ENCODE data around the gene DEPDC5.

DEPDC5 gene

DNA sequence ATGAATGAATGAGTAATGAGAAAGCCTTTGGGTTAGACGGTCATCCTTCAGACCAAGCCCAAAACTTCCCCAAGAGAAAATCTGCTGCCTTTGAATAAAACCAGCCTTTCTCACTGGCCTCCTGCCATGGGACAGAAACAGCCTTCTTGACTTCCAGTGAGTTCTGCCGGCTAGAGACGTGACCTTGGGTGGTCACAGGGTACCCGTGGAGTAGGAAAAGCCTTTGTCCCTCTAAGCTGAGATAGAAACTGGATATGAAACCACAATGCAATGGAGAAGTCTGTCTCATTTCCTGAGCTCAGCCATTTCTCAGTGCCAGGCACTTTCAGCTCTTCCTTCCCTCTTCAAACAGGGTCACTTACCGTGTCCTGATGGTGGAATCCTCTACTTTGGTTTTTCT is 169.3 kb downstream of the DEPDC5 start:
- H3K4me3 ChIP-seq (ENCODE audit: low read length): no peak overlapping the region
- TF ChIP-seq, protein P1, sequence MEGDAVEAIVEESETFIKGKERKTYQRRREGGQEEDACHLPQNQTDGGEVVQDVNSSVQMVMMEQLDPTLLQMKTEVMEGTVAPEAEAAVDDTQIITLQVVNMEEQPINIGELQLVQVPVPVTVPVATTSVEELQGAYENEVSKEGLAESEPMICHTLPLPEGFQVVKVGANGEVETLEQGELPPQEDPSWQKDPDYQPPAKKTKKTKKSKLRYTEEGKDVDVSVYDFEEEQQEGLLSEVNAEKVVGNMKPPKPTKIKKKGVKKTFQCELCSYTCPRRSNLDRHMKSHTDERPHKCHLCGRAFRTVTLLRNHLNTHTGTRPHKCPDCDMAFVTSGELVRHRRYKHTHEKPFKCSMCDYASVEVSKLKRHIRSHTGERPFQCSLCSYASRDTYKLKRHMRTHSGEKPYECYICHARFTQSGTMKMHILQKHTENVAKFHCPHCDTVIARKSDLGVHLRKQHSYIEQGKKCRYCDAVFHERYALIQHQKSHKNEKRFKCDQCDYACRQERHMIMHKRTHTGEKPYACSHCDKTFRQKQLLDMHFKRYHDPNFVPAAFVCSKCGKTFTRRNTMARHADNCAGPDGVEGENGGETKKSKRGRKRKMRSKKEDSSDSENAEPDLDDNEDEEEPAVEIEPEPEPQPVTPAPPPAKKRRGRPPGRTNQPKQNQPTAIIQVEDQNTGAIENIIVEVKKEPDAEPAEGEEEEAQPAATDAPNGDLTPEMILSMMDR (conservative IDR thresholded peaks at IDR 0.05; ENCODE audit: low read depth, low read length): no peak
- no peak for DNase-seq (ENCODE audit: low read depth)

DNA sequence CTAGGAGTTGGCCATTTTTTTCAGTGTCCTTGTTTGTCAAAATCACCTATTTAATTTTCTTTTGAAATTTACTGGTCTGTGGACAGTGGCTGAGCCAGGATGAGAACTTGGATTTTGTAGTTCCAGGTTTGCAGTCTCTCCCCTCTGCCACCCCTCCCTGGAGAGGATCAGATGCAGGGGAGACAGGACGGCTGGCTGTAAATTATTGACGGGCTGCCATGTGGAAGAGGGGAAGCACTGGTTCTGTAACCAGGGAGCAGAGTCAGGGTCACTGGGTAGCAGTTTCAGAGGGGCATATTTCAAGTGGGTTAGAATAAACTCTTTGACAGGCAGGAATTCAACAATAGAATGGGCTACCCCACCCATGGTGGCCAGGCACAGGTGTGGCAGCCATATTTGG is 169.9 kb downstream of the DEPDC5 start:
- H3K4me3 ChIP-seq (ENCODE audit: low read length): no peak overlapping the region
- no peak for DNase-seq (ENCODE audit: low read depth)
- TF ChIP-seq, protein P1 (conservative IDR thresholded peaks at IDR 0.05; ENCODE audit: low read depth, low read length): no peak

DNA sequence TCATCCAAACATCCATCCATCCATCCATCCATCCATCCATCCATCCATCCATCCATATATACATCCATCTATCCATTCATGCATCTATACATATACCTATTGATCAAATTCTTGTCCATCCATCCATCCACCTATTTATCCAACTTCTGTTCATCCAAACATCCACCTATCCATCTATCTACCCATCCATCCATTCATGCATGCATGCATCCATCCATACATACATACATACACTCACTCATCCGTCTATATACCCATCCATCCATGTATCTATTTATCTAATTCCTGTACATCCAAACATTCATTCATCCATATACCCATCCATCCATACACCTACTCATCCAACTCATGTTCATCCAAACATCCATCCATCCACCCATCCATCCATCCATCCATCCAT is 171.2 kb downstream of the DEPDC5 start:
- DNase-seq (ENCODE audit: low read depth): no peak
- TF ChIP-seq, protein P1 (conservative IDR thresholded peaks at IDR 0.05; ENCODE audit: low read depth, low read length): no peak
- no peak overlapping the region for H3K4me3 ChIP-seq (ENCODE audit: low read length)

DNA sequence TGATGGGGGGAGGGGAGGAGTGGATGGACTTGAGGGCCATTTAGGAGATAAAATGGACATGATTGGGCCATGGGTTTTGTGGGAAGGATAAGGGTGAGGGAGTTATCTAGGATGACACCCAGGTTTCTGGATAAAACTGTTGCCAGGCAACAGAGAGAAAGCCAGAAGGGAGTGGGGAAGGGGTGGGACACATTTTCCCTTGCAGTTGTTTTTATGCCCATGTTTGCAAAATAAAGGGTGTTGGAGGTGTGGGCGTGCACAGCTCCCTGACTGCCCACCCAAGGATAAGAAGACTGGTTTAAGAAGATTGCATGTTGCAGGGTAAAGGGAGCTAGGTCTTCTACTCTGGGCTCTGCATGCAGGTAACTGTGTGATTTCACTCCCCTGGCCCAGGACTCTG is 172.2 kb downstream of the DEPDC5 start:
- TF ChIP-seq, protein P1 (conservative IDR thresholded peaks at IDR 0.05; ENCODE audit: low read depth, low read length): no peak
- DNase-seq (ENCODE audit: low read depth): no peak
- H3K4me3 ChIP-seq (ENCODE audit: low read length): no peak overlapping the region

DNA sequence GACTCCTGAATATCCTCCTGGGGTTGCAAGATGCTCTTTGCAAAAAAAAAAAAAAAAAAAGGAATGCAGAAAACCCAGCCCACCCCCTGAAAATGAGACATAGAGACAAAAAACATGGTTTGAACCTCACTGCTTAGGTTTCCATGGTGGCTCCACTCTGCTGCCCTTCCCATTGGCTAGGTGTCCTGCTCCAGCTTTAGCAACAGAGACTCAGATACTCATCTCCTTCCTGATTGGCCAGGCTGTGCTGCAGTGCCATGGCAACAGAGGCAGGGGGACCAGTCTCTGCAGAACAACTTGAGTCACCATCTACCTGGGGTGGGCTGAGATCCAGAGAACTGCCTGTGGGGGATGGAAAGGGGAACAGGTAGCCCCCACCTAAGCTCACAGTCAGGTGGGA is 173.2 kb downstream of the DEPDC5 start:
- H3K4me3 ChIP-seq (ENCODE audit: low read length): no peak overlapping the region
- TF ChIP-seq, protein P1 (conservative IDR thresholded peaks at IDR 0.05; ENCODE audit: low read depth, low read length): no peak
- no peak for DNase-seq (ENCODE audit: low read depth)

DNA sequence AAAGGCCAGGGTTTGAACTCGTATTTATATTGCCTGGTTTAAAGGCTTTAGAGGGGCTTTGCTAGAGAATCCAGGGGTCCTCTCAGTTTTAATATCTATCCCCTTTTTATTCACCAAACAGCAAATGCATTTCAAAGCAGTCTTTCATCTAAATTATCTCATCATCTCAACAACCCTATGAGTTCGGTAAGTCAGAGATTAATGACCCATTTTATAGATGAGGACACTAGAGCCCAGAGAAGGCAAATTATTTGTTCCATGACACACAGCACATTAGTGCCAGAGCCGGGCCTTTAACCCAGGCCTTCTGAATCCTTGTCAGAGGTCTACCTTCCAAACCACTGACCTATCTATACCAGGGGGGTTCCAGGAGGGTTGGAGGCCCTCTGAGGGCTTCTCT is 173.7 kb downstream of the DEPDC5 start:
- TF ChIP-seq, protein P1 (conservative IDR thresholded peaks at IDR 0.05; ENCODE audit: low read depth, low read length): no peak
- H3K4me3 ChIP-seq (ENCODE audit: low read length): no peak overlapping the region
- DNase-seq (ENCODE audit: low read depth): no peak

DNA sequence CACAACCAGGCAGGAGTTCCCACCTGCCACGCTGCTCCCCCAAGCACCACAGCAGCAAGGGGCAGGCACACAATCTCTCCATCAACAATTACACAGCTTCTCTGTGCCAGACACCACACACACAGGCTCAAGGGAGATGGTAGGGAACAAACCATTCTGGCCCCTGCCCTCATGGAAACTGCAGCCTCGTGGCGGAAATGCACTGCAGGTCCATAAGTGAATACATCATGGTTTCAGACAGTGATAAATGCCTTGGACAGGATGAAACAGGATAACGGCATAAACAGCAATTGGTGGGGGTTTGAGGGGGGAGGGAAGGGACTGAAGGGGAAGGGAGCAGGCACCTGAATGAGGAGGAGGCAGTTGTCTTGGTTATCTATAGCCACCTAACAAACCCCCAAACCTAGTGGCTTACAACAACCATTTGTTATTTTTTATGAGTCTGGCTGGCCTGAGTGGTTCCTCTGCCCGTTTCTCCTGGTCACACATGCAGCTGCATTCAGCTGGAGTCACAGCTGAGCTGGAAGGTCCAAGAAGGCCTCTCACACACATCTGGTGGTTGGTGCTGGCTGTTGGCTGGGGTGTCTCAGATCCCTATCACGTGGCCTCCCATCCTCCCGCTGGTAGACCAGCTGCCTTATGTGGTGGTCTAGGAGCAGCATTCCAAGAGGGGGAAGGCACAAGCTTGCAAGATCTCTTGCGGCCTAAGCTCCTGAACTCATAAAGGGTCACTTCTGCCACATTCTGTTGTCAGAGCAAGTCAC is 175.5 kb downstream of the DEPDC5 start:
- DNase-seq (ENCODE audit: low read depth): no peak
- no peak overlapping the region for H3K4me3 ChIP-seq (ENCODE audit: low read length)
- TF ChIP-seq, protein P1 (conservative IDR thresholded peaks at IDR 0.05; ENCODE audit: low read depth, low read length): no peak

Measured in retinal pigment epithelial cell (primary cell).